GF-D8 (cell line): ENCODE results near the gene RGS3.

ENCODE experiments used
- DNase-seq: peaks from one replicate; lab custom pipeline; 2025; lab: John Stamatoyannopoulos, UW

RGS3 gene

DNA sequence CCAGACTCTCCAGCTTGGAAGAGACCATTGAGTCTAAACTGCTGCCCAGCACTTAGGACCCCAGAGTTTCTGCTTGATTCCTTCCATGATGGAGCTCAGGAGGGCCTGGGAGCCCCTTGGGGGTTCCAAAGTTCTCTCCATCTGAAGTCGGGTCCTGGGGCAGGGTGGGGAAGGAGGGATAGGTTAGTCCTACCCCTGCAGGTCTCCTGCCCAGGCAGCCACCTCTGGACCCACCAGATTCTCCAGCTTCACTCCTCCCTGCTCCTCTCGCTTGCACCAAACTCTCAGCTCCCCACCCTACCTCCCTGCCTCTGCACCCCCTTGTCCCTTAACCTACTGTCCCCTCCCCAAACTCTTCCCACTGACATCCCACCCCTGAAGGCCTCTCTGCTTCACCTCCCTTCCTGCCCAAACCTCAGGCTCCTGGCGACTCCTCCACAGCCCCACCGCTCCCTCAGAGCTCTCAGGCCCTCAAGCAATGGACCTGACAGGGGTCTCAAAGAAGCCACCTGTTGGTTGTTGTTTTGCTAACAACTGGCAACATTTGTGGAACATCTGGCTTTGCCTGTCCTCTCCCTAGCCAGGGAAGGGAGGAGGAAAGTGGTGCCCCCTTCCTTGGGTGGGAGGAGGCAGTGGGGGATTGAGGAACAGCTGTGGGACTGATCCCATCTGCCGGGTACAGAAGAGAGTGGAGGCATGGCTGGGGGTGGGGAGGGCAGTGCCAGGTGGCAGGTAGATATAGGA is 137.5 kb downstream of the RGS3 start:
- DNase-seq = no peak

DNA sequence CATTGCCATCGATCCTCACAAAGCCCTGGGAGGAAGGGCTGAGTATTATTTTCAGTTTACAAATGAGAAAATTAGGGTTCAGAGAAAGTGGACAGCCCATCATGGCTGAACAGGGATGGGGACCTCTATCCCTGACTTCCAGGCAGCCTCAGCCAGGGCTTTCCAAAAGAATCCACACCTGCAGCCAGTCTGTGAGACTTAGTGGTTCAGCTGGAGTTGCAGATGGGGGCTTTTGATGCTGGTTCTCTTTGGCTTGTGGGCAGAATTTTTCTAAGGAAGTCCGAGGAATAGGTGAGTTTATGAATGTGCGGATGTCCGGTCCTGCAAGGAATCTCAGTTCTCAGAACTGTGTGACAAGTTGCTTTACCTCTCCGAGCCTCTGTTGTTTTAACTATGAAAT is 138.1 kb downstream of the RGS3 start:
- no peak for DNase-seq

DNA sequence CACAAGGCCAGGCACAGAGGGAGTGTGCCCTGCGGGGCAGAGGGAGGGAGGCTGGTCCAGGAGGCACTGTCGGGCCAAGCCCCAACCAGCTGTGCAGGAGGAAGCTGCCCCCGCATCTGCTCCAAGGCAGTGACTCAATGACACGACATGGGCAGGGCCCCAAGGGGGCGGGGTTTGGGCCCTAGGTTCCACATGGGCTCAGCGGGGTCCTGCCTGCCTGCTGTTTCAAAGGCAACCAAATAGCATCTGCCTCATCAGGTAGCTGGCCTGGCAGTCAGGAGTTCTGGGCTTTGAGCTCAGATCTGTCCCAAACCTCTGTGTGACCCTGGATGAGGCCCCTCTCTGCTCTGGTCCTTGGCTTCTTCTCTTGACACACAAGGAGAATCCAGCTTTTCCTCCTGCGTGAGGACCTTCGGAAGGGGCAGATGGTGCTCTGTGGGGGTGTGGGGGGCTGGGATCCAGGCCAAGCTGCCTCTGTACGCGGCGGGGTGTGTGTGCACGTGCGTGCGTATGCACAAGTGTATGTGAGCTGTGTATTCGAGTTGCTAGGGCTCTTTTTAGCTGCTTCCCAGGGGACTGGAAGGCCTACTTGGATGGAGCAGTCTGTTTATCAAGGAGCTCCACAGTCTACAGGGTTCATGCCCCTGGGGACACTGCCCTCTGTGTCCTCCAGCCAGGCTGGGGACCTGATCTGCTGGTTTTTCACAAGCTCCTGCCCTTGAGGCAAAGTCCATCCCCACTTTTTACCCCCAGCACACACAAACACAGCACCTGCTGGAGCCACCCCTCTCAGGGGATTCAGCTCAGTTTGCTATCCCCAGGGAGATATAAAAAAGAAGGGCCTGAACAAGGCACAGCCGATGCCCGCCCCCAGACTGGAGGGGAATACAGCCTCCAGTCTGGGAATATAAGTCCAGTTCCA is 138.9 kb downstream of the RGS3 start:
- no peak for DNase-seq

DNA sequence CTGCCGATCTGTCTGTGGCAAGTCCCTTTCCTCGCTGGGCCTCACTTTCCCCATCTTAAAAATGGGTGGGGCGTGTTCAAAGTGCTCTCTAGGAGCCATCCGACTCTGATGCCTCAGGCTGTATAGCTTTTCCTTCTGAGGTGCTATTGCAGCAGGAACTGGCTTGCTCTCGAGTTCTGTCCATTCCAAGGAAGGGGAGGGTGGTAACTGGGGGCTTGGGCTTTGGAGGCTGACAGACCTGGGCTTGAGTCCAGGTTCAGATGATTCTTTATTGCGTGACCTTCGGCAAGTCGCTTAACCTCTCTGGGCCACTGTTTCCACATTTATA is 139.5 kb downstream of the RGS3 start:
- DNase-seq = no peak

DNA sequence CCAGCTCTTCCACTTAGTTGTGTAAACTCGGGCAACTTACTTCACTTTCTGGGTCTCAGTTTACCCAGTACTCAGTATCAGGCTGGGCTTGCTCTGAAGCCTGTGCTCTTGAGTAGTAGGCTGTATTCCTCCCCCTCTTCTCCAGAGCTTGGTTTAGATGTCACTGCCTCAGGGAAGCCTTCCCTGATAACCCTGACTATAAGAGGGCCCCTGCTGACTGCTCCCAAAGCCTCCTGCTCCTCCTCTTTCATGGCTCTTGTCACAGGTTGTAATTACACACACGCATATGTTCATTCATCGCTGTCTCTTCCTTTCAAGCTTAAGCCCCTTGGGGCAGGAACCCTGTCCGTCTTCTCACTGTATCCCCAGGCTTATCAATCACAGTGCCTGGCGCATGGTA is 140.2 kb downstream of the RGS3 start:
- no peak for DNase-seq

DNA sequence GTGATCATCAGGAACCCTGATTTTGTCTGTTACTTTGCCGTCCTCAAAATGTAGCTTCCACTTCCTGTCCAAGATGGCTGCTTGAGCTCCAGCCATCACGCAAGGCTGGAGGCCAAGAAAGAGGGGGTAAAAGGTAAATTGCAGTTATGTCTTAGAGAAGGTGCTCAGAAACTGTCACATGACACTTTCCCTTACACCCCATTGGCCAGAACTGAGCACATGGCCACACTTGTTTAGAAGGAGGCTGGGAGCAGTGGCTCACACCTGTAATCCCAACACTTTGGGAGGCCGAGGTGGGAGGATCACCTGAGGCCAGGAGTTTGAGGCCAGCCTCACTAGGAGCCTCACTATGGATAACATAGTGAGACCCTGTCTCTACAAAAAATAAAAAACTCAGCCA is 140.9 kb downstream of the RGS3 start:
- no peak for DNase-seq

DNA sequence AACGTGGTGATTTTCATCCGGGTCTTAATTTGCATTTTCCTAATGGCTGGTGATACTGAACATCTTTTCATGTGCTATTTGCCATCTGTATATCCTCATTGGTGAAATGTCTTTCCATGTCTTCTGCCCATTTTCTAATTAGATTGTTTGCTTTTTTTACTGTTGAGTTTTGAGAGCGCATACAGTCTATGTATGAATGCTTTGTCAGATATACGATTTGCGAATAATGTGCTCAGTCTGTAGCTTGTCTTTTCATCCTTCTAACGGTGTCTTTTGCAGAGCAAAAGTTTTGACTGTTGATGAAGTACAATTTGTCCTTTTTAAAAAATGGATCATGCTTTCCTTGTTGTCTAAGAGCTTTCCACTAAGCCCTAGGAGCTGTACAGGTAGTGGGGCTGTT is 143.0 kb downstream of the RGS3 start:
- no peak for DNase-seq

DNA sequence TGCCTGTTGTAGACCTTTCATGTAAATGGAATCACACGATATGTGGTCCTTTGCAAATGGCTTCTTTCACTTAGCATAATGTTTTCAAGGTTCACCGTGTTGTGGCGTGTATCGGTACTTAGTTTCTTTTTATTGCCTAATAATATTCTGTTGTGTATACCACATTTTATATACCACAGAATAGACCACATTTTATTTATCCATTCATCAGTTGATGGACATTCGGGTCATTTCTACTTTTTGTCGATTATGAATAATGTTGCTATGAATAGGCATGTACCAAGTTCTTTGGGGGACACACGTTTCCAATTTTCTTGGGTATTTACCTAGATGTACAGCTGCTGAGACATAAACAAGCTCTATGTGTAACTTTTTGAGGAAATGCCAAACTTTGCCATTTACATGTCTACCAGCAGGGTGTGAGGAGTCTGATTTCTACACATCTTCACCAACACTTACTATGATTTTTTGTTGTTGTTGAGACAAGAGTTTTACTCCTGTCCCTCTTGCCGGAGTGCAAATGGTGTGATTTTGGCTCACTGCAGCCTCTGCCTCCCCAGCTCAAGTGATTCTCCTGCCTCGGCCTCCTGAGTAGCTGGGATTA is 144.7 kb downstream of the RGS3 start:
- no peak for DNase-seq

DNA sequence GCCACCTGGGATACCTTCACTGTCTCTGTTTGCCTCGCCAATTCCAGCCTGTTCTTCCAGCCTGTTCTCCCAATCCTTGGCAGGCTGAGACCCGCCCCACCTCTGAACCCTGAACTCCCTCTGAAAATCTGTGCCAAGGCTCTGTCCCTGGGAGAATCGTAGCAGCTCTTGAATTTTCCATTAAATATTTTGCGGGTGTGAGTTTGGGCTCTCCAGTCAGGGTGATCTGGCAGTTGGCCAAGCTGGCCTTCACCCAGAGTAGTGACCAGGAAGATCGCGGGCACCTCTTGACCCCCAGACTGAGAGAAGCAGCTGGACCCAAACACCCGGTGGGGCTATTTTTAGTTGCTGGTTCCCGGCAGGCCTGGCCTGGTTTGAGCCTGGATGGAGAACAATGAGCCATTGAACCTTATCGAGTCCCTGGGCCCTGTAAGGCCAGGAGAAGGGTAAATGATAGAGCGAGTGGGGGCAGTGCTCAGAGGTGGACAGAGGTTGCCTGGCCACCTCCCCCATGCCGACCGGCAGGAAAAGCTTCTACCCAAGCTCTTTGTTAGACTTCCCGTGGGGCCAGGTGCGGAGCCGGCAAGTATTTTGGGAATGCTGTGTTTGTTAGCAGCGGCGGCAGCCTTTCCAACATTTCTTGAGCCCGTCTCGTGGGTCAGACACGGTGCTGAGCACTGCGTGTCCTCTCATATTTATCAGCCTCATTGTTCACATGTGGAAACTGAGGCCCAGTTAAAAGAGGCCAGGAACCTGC is 146.2 kb downstream of the RGS3 start:
- no peak for DNase-seq

DNA sequence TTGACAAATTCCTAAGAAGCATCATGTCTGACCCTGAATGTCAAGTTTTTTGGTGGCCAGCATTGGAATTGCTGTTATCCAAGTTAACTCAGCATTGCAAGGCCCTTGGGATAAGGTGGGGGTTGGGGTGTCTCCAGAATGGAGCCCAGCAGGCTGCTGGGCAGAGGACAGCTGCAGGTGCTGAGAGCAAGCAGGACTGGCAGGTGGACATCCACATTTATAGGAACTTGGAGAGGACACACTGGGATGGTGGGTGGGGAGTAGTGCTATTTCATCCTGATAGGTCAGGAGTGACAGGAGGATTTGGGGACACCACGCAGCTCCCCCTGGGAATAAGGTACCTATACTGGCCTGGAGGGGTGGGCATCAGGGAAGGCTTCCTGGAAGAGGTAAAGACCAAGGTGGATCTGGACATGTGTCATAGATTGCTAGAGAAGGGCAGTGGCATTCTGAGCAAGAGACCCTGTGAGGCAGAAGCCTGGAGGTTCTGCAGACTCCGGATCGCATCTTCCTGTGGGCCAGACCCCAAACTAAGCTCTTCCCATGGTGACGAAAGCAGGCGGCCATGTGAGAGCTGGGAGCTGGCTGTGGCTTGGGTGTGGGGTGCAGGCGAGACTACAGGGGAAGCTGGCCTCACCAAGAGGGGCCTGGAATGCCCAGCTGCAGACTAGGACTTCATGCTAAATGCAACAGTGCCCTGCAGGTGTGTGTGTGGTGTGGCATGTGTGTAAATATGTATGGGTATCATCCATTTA is 148.1 kb downstream of the RGS3 start:
- no peak for DNase-seq

DNA sequence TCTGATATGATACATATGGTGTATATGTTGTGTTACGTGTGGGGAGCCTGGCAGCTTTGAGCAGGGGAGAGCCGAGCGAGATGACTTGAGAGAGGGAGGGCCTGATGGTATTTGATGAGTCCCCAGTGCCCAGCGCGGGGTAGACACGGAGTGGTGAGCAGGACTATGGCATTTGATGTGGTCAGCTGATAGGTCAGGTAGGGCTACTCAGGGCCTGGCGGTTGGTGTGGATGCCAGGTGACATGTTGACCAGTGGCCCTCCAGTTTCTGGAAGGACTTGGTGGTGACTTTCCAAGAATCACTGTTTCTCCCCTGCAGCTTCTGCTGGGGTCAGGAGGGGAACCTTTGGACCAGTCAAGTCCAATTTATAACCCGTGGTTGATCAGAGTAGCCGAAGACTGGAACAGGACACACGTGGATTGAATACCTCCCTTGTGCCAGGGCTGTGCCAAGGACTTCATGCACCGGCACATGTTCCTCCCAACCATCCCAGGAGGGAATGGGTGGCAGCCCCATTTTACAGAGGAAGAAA is 148.8 kb downstream of the RGS3 start:
- DNase-seq = no peak

DNA sequence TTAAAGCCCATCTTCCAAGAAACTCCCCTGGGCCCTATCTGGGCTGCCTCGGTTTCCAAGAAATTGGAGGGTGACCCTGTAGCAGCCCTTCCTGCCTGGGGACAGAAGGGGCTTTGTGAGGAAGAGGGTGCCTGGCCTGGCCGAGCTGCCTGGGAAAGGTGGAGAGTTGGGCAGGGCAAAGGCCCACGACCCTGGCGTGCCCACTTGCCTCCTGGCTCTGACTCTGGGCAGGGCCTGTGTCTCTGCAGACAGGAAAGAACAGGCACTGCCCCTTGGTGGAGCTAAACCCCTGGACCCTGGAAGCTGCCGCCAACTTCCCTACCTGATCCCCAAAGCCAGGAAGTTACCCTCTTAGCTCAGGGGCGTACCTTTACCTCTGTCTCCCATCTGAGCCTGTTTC is 149.3 kb downstream of the RGS3 start:
- DNase-seq = no peak

DNA sequence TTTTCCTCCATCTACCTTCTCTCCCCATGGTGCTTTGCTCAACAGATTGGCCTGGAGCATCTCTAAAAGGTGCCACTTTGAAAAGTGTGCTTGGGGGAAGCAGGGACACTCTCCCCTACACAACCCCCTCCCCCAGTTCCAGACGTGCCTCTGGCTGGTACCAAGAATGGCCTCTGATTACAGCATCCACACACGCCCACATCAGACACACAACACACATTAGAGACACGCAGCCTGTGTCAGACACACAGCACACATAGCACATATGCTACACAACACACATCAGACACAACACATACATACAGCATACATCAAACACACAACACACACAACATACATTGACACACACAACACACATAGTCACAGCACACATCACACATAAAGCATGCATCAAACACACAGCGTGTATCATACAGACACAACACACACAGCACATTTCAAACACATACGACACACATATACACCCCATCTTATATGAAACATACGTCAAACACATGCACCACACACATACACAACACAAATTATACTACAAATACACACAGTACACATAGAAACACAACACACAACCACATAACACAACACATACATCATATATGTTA is 150.4 kb downstream of the RGS3 start:
- no peak for DNase-seq

DNA sequence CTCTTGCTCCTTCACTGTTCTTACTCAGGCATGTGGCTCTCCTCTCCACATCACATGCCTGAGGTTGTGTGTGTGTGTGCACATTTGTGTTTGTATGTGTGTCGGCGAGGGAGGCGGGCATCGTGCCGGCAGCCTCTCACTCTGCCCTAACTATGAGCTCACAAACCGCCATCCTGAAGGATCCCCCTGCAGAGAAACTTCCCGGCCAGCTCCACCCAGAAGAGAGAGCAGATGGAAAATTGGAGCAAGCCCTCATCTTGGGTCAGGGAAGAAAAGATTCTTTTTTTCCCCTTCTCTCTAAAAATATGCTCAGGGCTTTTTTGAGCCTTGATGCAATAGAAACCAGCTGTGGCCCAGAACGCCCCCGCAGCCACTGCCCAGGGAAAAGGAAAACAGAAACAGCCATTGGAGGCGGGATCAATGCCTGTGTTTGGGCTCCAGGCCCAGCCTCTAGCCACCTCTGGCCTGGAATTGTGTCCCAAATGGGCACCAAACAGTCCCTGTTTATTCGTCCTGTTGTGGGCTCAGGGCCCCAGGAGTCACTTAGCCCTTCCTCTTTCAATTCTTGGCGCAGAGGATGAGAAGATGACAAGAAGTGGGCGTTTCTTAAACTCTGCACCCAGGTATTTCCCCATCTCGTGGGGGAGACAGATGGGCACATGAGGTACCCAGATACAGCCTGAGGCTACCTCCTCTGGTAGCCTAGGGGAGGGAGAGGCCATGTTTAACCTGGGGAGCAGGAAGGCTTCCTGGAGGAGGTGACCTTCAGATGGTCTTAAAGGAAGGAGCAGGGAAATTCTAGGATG is 151.5 kb downstream of the RGS3 start:
- no peak for DNase-seq

DNA sequence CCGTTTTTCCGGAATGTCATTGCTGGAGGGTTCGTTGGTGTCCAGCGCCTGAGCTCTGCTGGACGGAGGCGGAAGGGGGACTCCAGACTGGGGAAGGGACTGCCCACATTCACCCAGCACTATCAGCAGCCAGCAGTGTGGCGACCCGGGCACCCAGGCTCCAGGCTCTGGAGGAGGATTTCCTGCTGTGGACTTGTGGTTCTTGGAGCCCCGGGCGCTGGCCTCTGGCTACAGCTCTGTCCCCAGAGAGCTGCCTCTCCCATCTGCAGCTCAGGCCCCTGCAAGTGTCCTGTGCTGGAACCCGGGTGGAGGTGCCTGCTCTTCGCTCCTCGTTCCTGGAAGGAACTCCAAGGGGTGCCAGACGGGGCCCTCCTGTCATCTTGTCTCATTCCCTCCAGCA is 152.6 kb downstream of the RGS3 start:
- DNase-seq = no peak

DNA sequence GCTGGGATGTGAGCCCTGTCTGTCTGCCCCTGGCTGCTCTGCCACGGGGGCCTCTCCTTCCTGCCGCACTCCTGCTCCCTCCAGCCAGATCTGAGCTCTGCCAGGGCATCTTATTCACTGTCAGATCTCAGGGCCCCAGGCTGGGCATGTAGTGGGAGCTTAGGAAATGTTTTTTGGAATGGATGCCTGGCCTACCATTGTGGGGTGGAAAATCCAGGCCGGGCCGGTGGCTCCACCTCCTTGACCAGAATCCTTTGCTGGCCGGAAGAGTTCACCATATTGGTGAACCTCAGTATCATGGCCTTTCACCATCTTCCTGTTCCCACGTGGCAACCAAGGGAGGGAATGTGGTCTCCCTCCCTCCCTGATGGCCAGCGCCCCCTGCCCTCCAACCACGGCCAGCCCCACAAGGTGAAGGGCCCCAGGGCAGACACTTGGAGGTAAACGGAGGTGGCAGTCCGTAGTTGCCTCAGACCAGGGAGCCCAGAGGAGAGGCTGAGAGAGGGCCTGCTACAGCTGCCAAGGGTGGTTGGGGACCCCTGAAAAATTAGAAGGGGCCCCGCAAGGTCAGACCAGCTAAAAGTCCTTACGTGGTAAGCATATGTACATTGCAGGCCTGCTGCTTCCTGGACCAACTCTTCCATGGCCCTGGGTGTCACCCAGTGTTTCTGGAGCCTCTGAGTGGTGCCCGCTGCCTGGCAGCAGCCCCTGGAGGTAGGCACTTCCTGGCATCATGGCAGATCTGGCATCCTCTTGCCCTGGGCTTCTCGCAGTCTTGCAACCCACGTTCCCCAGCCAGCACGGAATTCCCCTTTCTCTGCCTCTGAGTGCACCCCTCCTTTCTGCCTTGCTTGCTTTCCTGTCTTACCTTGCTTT is 153.3 kb downstream of the RGS3 start:
- no peak for DNase-seq

DNA sequence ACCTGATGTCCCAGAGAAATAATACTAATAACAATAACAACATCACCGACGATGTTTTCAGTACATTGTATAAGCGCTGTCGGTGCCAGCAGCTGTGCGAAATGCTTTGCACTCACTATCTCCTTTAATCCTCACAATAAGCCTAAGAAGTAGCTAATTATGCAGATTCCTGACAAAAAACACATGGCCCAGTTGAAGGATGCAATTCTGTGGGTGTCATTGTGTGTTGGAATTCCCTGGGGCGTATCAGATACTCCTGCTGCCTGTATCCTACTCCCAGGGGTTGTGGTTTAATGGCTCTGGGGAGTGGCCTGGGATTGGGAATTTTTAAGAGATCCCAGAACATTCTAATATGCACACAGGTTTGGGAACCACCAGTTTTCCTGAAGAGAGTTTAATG is 154.0 kb downstream of the RGS3 start:
- DNase-seq = no peak

DNA sequence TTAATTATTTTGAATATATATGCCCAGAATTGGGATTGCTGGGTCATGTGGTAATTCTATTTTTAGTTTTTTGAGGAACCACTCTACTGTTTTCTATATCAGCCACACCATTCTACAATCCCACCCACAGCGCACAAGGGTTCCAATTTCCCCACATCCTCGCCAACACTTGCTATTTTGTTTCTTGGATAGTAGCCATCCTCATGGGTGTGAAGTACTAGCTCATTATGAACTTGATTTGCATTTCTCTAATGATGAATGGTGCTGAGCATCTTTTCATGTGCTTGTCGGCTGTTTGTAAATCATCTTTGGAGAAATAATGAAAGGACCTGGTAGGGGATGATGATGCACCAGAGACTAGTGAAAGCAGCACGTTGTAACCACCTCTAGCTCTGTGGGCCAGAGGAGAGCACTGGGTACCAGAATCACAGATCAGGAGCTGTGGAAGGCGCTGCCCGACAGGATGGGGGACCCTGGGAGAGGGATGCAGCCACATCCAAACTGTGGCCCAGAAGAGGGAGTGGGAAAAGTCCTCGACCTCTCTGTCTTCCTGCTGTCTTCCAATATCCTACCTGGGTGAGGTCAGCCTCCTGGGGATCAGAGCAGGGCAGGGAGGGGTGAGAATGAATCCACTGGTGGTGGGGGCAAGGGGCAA is 155.4 kb downstream of the RGS3 start:
- DNase-seq = no peak
